Measurements from ENCODE around the gene PYGO1.
"Not testable (repeated sequence)": the region's sequence is repeated elsewhere in the genome, so short reads cannot be mapped to it uniquely, and the experiment has no call there.

Gene PYGO1, protein sequence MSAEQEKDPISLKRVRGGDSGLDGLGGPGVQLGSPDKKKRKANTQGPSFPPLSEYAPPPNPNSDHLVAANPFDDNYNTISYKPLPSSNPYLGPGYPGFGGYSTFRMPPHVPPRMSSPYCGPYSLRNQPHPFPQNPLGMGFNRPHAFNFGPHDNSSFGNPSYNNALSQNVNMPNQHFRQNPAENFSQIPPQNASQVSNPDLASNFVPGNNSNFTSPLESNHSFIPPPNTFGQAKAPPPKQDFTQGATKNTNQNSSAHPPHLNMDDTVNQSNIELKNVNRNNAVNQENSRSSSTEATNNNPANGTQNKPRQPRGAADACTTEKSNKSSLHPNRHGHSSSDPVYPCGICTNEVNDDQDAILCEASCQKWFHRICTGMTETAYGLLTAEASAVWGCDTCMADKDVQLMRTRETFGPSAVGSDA

GRCh38 chr15:55588070-55588814 lies at the start of gene PYGO1:
TSS of gene PYGO1 (minus strand) at chr15:55588345. CDS start at chr15:55587883, 462 bp downstream.
- peak; percentile 48 for DNase-seq

- no peak for DNase-seq
Measured at GRCh38 chr15:55637086-55637485, 48.9 kb upstream of the PYGO1 start.

DNA sequence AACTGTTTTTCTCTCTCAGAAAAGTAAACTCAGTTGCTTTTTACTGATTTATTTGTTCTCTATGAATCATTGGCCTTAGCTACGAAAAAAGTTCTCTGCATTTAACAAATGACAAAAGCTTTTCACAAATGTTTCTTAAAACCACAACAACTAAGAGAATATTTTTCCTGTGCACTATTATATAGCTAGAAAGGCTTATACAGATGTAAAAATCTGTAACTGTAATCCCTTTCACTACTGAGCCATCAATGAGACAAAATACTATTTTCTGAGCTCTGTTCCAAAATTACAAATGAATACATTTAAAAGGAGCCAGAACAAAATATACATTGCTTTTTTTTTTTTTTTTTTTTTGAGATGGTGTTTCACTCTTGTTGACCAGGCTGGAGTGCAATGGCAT lies 45.6 kb upstream of the PYGO1 start:
- DNase-seq = no peak

DNA sequence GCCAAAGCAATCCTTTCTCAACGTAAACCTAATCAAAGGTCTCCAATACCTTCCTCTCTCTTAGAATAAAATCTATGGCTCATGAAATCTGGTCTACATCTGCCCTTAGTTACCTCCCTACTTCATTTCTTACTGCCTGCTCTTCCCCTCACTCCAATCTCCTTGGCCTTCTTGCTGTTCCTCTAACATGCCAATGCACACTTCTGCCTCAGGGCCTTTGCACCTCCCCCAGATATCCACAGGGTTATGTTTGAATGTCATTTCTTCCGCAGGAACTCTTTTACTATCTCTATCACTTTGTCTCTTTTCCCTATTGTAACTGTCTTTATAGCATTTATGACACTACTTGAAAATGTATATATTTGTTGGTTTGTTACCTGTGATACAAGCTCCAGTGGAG lies 44.3 kb upstream of the PYGO1 start:
- DNase-seq = no peak

GRCh38 chr15:55630858-55631257 lies 42.7 kb upstream of the PYGO1 start:
- DNase-seq = no peak

GRCh38 chr15:55628369-55628730 lies 40.2 kb upstream of the PYGO1 start:
- DNase-seq = no peak

- DNase-seq = peak; percentile 73
Measured at GRCh38 chr15:55627730-55628368, 39.7 kb upstream of the PYGO1 start.

GRCh38 chr15:55619783-55620182 lies 31.6 kb upstream of the PYGO1 start:
- DNase-seq = no peak

DNA sequence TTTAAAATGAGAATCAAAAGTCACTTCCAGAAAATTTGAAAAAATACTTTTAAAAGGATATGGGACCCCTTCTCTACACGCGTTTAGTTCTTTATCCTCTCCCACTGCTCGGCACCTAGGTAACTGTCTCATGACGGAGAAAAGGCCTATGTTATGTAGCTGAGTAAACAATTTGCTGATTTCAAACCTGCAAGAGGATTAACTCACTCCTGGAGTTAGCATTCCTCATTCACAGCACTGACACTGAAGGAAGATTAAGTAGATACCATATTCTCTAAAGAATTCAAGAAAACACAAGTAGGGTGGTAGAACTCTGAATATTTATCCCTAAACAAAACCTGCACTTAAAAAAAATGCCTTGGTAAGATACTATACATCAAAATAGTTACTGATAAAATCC lies 30.2 kb upstream of the PYGO1 start:
- DNase-seq = no peak

GRCh38 chr15:55615445-55615844 lies 27.3 kb upstream of the PYGO1 start:
- no peak for DNase-seq

DNA sequence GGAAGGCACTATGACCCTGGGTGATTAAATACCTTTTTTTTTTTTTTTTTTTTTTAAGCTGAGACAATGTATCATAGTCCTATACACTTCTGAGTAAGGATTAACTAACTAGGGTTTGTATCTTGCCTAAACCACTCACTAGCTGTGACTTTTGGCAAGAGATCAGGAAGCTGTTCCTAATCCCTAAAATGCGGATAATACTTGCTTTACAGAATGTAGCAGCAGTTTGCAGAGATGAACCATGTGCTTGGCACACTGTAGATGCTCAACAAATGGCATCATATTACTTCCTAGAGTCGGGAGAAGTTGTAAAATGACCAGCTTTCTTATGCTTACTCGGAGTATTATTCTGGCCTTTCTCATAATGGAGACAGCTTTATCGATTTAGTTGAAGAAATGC lies 25.6 kb upstream of the PYGO1 start:
- no peak for DNase-seq

DNA sequence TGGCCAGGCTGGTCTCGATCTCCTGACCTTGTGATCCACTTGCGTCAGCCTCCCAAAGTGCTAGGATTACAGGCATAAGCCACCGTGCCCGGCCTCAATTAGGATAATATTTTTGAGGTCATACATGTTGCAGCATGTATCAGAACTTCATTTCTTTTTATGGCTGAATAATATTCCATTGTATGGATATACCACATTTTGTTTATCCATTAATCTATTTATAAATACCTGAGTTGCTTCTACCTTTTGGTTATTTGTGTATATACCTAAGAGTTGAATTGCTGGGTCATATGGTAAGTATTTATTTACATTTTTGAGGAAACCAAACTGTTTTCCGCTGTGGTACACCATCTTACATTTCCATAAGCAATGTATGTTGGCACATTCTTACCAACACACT lies 18.1 kb upstream of the PYGO1 start:
- no peak for DNase-seq

- no peak for DNase-seq
Measured at GRCh38 chr15:55601374-55601773, 13.2 kb upstream of the PYGO1 start.

- DNase-seq = no peak
Measured at GRCh38 chr15:55599439-55599838, 11.3 kb upstream of the PYGO1 start.

DNA sequence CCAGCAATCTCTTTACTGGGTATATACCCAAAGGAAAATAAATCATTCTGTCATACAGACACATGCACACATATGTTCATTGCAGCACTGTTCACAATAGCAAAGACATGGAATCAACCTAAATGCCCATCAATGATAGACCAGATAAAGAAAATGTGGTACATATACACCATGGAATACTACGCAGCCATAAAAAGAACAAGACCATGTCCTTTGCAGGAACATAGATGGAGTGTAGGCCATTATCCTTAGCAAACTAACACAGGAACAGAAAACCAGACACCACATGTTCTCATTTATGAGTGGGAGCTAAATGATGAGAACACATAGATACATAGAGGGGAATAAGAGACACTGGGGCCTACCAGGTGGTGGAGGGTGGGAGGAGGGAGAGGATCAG lies 4.9 kb upstream of the PYGO1 start:
- DNase-seq = not testable (repeated sequence)

GRCh38 chr15:55590788-55591187 lies 2.6 kb upstream of the PYGO1 start:
- no peak for DNase-seq

GRCh38 chr15:55589287-55589686 lies 1.1 kb upstream of the PYGO1 start:
- DNase-seq = no peak

DNA sequence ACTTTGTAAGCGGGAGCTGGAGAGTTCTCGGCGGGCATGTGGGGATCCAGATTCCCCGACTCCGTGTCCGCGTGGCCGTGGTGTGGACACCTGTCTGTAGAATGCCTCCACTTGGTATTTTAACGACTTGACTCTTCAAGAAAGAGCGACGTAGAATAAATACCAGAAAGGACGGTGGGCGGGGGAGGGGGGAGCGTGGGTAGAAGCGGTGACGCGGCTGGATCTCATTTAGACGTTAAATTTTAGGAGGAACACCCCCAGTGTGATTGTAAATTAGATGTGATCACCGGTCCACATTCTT lies 620 bp upstream of the PYGO1 start:
- no peak for DNase-seq

DNA sequence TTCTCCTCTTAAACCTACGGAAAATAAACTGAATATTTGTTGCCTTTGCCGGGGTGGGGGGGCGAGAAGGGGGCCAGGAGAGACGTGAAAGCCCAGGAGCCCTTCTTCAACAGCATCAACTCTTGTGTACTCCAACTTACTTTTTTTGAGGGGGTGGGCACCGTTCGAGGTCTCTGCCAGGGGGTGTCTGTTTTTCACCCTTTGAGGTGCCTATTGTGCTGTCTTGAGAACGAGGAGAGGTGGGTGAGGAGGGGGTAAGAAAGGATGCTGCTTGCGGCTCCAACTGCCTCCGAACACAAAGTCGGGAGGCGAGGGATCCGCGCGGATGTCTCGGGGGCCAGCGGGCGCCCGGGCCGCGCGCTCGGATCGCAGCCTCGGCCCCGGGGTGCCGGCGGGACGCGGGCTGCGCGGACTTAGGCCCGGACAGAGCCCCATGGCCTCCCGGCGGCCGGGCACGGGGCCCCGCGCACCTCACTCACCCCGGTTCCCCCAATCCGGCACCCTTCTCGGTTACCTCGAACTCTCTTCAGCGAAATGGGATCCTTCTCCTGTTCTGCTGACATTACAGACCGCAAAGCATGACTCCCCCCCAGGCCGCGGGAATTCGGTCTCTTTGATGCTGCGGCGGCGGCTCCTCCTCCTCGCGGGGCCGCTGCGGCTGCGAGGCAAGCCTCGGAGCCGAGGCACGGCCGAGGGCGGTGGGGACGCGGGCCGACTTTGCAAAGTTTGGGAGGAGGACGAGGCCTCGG lies 650 bp downstream of the PYGO1 start:
- peak; percentile 13 for DNase-seq

- no peak for DNase-seq
Measured at GRCh38 chr15:55586808-55587207, 1.3 kb downstream of the PYGO1 start.

- no peak for DNase-seq
Measured at GRCh38 chr15:55576943-55577342, 11.2 kb downstream of the PYGO1 start.

- DNase-seq = no peak
Measured at GRCh38 chr15:55574096-55574495, 14.0 kb downstream of the PYGO1 start.

DNA sequence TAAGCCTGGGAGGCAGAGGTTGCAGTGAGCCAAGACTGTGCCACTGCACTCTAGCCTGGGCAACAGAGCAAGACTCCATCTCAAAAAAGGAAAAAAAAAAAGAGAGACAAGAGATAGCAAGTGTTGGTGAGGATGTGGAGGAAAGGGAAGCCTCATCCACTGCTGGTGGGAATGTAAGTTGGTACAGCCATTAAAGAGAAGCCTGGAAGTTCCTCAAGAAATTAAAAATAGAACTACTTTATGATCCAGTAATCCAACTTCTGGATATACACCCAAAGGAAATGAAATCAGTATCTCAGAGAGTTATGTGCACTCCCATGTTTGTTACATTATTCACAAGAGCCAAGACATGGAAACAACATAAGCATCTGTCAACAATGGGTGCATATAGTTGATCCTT lies 14.9 kb downstream of the PYGO1 start:
- DNase-seq = no peak
